ENCODE measurements around the gene NKIRAS1.
A peak's percentile ranks its signal among the peaks of the same experiment; 100 is the strongest.

The NKIRAS1 gene

GRCh38 chr3:23926736-23927135 is 9.9 kb upstream of the NKIRAS1 start:
- Histone ChIP-seq H3K4me1 (ENCODE audit: control insufficient read depth, insufficient read depth, low read length) (no peaks in the 10 kb centered on the region), H3K9me3 (ENCODE audit: control insufficient read depth, insufficient read depth, low read depth, low read length) (no peaks in the 10 kb centered on the region), H3K4me3 (ENCODE audit: low read depth, low read length) (no peak overlapping the region), H3K36me3 (ENCODE audit: control insufficient read depth in 2 of 2, insufficient read depth in 1 of 2, low read length in 2 of 2) (peaks cover 0 to under 1% of the 10 kb centered on the region in 2 experiments; a peak in 2 of 3 replicates), H3K27ac (ENCODE audit: extremely low read depth, low read depth, low read length) (no peak overlapping the region)
- ChIA-PET POLR2A (interaction anchor here (3.0 kb wide), 1 partner anchor 10 kb away, joined by 15 read pairs; the partner anchor contains the start of genes NKIRAS1 and RPL15), CTCF (interaction anchor here (0.6 to 0.8 kb wide), 2 partner anchors 8 to 78 kb away, joined by 3 to 4 read pairs; no protein-coding TSS in a partner anchor)
- TF ChIP-seq CTCF (tag by site-specific recombination; IDR thresholded peaks at IDR 0.05) (peak; percentile 22; the same call in 1 of the 2 replicates), HOXA7 (CRISPR knock-in tag; IDR thresholded peaks at IDR 0.05; ENCODE audit: borderline replicate concordance) (no peak)

GRCh38 chr3:23926246-23926645 is 9.5 kb upstream of the NKIRAS1 start:
- Histone ChIP-seq H3K27ac (ENCODE audit: extremely low read depth, low read depth, low read length) (no peak overlapping the region), H3K4me1 (ENCODE audit: control insufficient read depth, insufficient read depth, low read length) (no peaks in the 10 kb centered on the region), H3K9me3 (ENCODE audit: control insufficient read depth, insufficient read depth, low read depth, low read length) (no peaks in the 10 kb centered on the region), H3K36me3 (ENCODE audit: control insufficient read depth in 2 of 2, insufficient read depth in 1 of 2, low read length in 2 of 2) (peaks cover 3 to 5% of the 10 kb centered on the region in 2 experiments; a peak in 2 of 3 replicates), H3K4me3 (ENCODE audit: low read depth, low read length) (no peak overlapping the region)
- TF ChIP-seq ZNF366 (tag by site-specific recombination; conservative IDR thresholded peaks at IDR 0.05) = 0 out of 2 replicates have a peak, but pooled peaks have one; percentile 28
- peak; percentile 79 for TF ChIP-seq ZNF513 (tag by site-specific recombination; IDR thresholded peaks at IDR 0.05)
- TF ChIP-seq ZNF514 (tag by site-specific recombination; IDR thresholded peaks at IDR 0.05) = no peak
- ChIA-PET CTCF (interaction anchor here (0.8 kb wide), 1 partner anchor 9 kb away, joined by 3 read pairs; no protein-coding TSS in a partner anchor), POLR2A (interaction anchor here (1.2 kb wide), 1 partner anchor 9 kb away, joined by 14 read pairs; the partner anchor contains the start of genes NKIRAS1 and RPL15)

GRCh38 chr3:23923786-23924185 is 7.0 kb upstream of the NKIRAS1 start:
- POLR2A ChIA-PET = interaction anchor here (0.5 kb wide), 1 partner anchor 185 kb away, joined by 4 read pairs; no protein-coding TSS in a partner anchor
- TF ChIP-seq OSR2 (tag by site-specific recombination; IDR thresholded peaks at IDR 0.05) (peak; percentile 85), PRDM10 (tag by site-specific recombination; IDR thresholded peaks at IDR 0.05) (peak; percentile 91), ZNF16 (tag by site-specific recombination; IDR thresholded peaks at IDR 0.05; ENCODE audit: low read depth) (no peak), ZFP41 (tag by site-specific recombination; IDR thresholded peaks at IDR 0.05; ENCODE audit: borderline replicate concordance) (no peak), SP7 (tag by site-specific recombination; IDR thresholded peaks at IDR 0.05) (peak; percentile 67), FEZF1 (tag by site-specific recombination; IDR thresholded peaks at IDR 0.05) (0 out of 2 replicates have a peak, but pooled peaks have one; percentile 14), ZNF112 (tag by site-specific recombination; IDR thresholded peaks at IDR 0.05) (no peak), ZNF600 (tag by site-specific recombination; IDR thresholded peaks at IDR 0.05) (peak; percentile 75), WT1 (tag by site-specific recombination; IDR thresholded peaks at IDR 0.05) (peak; percentile 52), ZNF274 (IDR thresholded peaks at IDR 0.05; ENCODE audit: low read length) (no peak), ZNF274 (tag by site-specific recombination; IDR thresholded peaks at IDR 0.05; ENCODE audit: borderline replicate concordance) (no peak), TRIM28 (IDR thresholded peaks at IDR 0.05; ENCODE audit: borderline replicate concordance, low read length) (peak; percentile 53; the same call in 1 of the 2 replicates), ZNF423 (tag by site-specific recombination; IDR thresholded peaks at IDR 0.05) (no peak), ZNF175 (tag by site-specific recombination; IDR thresholded peaks at IDR 0.05) (no peak), EGR2 (tag by site-specific recombination; IDR thresholded peaks at IDR 0.05; ENCODE audit: low read depth) (peak; percentile 76; the same call in 1 of the 2 replicates), HOXC10 (CRISPR knock-in tag; IDR thresholded peaks at IDR 0.05) (no peak), GLIS1 (tag by site-specific recombination; IDR thresholded peaks at IDR 0.05) (peak; percentile 87), ZNF621 (tag by site-specific recombination; IDR thresholded peaks at IDR 0.05) (no peak), ZNF248 (tag by site-specific recombination; IDR thresholded peaks at IDR 0.05) (no peak), SETDB1 (IDR thresholded peaks at IDR 0.05; ENCODE audit: insufficient read length, low read length) (no peak), IKZF3 (tag by site-specific recombination; IDR thresholded peaks at IDR 0.05) (peak; percentile 30; the same call in 1 of the 2 replicates), SCRT2 (tag by site-specific recombination; IDR thresholded peaks at IDR 0.05) (peak; percentile 37; the same call in 1 of the 2 replicates)

More at GRCh38 chr3:23923786-23924185, 7.0 kb upstream of the NKIRAS1 start:
- H3K9me3 ChIP-seq (ENCODE audit: control insufficient read depth, insufficient read depth, low read depth, low read length) = no peaks in the 10 kb centered on the region
- no peak overlapping the region for H3K27ac ChIP-seq (ENCODE audit: extremely low read depth, low read depth, low read length)
- H3K36me3 ChIP-seq (ENCODE audit: control insufficient read depth in 2 of 2, insufficient read depth in 1 of 2, low read length in 2 of 2) = peaks cover 3 to 29% of the 10 kb centered on the region in 2 experiments; a peak in 2 of 3 replicates
- H3K4me1 ChIP-seq (ENCODE audit: control insufficient read depth, insufficient read depth, low read length) = no peaks in the 10 kb centered on the region
- H3K4me3 ChIP-seq (ENCODE audit: low read depth, low read length) = no peak overlapping the region
- CTCF ChIA-PET = no interaction called here
